Esophagus muscularis mucosa (tissue), 4 donors: ENCODE data around the gene GRID2IP. TPM values are rescaled to one million over a fixed set of nuclear protein-coding genes. Genes with fewer than 3 reads are reported as not detected.
"Not testable (repeated sequence)": the region's sequence is repeated elsewhere in the genome, so short reads cannot be mapped to it uniquely, and the experiment has no call there.

Source experiments
- DNase-seq: peaks from one replicate; pipeline ENCODE4 v3.0.0-alpha.2; 2017; ENCODE audit errors: extremely low spot score
- H3K27ac ChIP-seq, 4 donors: fragments of 200-600 bp; sonication (generic); replicated peaks in 1 of 4; 1 replicate in 3 of 4; 2 replicates in 1 of 4; pipeline ENCODE4 v1.5.1; 2016 to 2019; ENCODE audit warnings: mild to moderate bottlenecking in 1 of 4
- H3K27me3 ChIP-seq, 4 donors: fragments of 200-600 bp; sonication (generic); one replicate each; pipeline versions ENCODE4 v1.5.1 to v1.6.0; 2016 to 2019
- H3K36me3 ChIP-seq, 4 donors: fragments of 200-600 bp; sonication (generic); one replicate each; pipeline ENCODE4 v1.5.1; 2016 to 2019
- H3K4me1 ChIP-seq, 4 donors: fragments of 200-600 bp; sonication (generic); one replicate each; pipeline ENCODE4 v1.5.1; 2016 to 2019
- H3K4me3 ChIP-seq, 4 donors: fragments of 200-600 bp; sonication (generic); 1 replicate in 2 of 4; 2 replicates in 2 of 4; pipeline ENCODE4 v1.5.1; 2016 to 2019; ENCODE audit warnings: mild to moderate bottlenecking in 4 of 4, moderate library complexity in 1 of 4
- H3K9me3 ChIP-seq, 4 donors: fragments of 200-600 bp; sonication (generic); 1 replicate in 3 of 4; 2 replicates in 1 of 4; pipeline ENCODE4 v1.5.1; 2016 to 2019
- EP300 ChIP-seq: sonication (generic); formaldehyde crosslinking; IDR thresholded peaks from one replicate; pipeline ENCODE4 v1.6.1; 2017; ENCODE audit warnings: antibody characterized with exemption
- POLR2A ChIP-seq: fragments of 450-650 bp; IDR thresholded peaks from one replicate; pipeline ENCODE4 v1.6.1; 2017; ENCODE audit warnings: antibody characterized with exemption, moderate library complexity, mild to moderate bottlenecking, low read depth
- POLR2AphosphoS5 ChIP-seq, 2 donors: sonication (generic); formaldehyde crosslinking; IDR thresholded peaks; one replicate each; pipeline ENCODE4 v1.6.1; 2017; ENCODE audit warnings: antibody characterized with exemption in 2 of 2
- WGBS: methylation state at CpG from one replicate; pipeline ENCODE4 v1.1.5; 2018; 5-methylcytosine and 5-hydroxymethylcytosine counted together
- intact Hi-C: fragments of 100-400 bp; cut with DNase I; formaldehyde crosslinking; loops from one replicate; pipeline ENCODE4 v1.15.1; 2023
- total RNA-seq, 4 donors: library from RNA; depleted of rRNA; stranded (reverse); fragments of >200 nt; gene quantifications; one replicate each; pipeline versions ENCODE4 v1.1.0 to v1.2.1, GENCODE V29; 2016
- TF ChIP-seq, protein P1 (sequence below), 3 experiments: fragments of 200-600 bp in 2 of 3; fragments of 450-650 bp in 1 of 3; sonication (generic) in 2 of 3; IDR thresholded peaks; one replicate each; pipeline ENCODE4 v1.5.1; 2017 to 2019; ENCODE audit warnings: antibody characterized with exemption in 3 of 3, mild to moderate bottlenecking in 2 of 3, moderate library complexity in 1 of 3

GRID2IP gene
- total RNA-seq, 4 donors from 2014 or later, result not detected

DNA sequence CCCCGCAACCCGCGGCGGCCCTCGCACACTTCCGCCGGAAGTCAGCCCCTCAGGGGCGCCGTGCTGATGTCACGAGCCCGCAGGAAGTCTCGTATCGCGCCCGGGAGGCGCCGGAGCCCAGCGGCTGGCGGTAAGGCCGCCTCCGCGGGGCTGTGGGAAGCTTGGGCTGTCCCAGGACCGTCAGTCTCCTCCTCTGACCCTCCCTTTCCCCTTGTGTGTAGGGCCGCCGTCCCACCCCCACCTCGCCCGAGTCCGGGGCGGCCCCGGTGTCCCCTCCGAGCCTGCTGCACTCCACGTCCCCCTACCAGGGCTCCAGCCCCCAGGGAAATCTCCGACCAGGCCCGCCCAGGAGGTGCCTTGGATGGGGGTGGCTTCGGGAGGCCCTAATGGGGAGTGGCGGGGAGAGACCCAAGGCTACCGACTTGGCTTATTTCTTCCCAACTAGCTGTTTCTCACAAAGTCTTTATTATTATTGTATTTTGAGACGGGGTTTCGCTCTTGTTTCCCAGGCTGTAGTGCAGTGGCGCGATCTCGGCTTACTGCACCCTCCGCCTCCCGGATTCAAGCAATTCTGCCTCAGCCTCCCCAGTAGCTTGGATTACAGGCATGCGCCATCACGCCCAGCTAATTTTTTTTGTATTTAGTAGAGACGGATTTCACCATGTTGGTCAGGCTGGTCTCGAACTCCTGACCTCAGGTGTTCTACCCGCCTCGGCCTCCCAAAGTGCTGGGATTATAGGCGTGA is 26.3 kb upstream of the GRID2IP start, which contains the start of gene ZDHHC4:
TSS of gene ZDHHC4 (plus strand) at position 86 of the 745 bp plus-strand sequence. CDS start 3,108 bp downstream, outside the sequence.
- intact Hi-C loops, result loop anchor here (10.0 kb wide), 1 partner anchor 63 kb away; no protein-coding TSS in a partner anchor
- Histone ChIP-seq H3K27me3 (no peaks in the 10 kb centered on the region), H3K4me3 (peak within 1 kb of the TSS; percentile 66 to 87 (median 77)), H3K9me3 (no peaks in the 10 kb centered on the region), H3K4me1 (peaks cover 12 to 16% (median 15%) of the 10 kb centered on the region in 4 donors), H3K36me3 (peaks cover 20 to 32% (median 31%) of the 10 kb centered on the region in 4 donors), H3K27ac (peak within 1 kb of the TSS; percentile 90 to 96 (median 94))
- 14% methylated on average over 49 of the region's 51 CpGs for WGBS
- peak; percentile 95 for DNase-seq
- TF ChIP-seq, protein P1, sequence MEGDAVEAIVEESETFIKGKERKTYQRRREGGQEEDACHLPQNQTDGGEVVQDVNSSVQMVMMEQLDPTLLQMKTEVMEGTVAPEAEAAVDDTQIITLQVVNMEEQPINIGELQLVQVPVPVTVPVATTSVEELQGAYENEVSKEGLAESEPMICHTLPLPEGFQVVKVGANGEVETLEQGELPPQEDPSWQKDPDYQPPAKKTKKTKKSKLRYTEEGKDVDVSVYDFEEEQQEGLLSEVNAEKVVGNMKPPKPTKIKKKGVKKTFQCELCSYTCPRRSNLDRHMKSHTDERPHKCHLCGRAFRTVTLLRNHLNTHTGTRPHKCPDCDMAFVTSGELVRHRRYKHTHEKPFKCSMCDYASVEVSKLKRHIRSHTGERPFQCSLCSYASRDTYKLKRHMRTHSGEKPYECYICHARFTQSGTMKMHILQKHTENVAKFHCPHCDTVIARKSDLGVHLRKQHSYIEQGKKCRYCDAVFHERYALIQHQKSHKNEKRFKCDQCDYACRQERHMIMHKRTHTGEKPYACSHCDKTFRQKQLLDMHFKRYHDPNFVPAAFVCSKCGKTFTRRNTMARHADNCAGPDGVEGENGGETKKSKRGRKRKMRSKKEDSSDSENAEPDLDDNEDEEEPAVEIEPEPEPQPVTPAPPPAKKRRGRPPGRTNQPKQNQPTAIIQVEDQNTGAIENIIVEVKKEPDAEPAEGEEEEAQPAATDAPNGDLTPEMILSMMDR (IDR thresholded peaks at IDR 0.05), result peak in 1 of 3 experiments; percentile 24
- TF ChIP-seq POLR2A, result peak; percentile 89
- TF ChIP-seq POLR2AphosphoS5 (IDR thresholded peaks at IDR 0.05), result peak; percentile 96 to 97
- TF ChIP-seq EP300, result no peak

DNA sequence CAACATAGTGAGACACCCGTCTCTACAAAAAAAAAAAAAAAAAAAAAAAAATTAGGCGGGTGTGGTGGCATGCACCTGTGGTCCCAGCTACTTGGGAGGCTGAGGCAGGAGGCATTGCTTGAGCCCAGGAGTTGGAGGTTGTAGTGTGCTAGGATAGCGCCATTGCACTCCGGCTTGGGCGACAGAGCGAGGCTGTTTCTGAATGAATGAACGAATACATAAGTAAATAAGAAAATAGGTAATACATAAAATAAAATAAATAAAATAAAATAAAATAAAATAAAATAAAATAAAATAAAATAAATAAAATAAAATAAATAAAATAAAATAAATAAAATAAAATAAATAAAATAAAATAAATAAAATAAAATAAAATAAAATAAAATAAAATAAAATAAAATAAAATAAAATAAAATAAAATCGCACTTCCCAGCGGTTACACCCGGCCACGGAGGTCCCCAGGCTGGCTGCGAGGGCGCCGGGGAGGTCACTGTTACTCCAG is 25.7 kb upstream of the GRID2IP start:
- Histone ChIP-seq H3K36me3 (peaks cover 14 to 26% (median 24%) of the 10 kb centered on the region in 4 donors), H3K4me3 (peak overlapping the region; percentile 66 to 87 (median 77)), H3K4me1 (peaks cover 12 to 16% (median 15%) of the 10 kb centered on the region in 4 donors), H3K27ac (peak overlapping the region; percentile 90 to 96 (median 94))
- intact Hi-C loops, result loop anchor here (10.0 kb wide), 1 partner anchor 62 kb away; no protein-coding TSS in a partner anchor
- not testable (repeated sequence) for H3K27me3 ChIP-seq, H3K9me3 ChIP-seq, DNase-seq
- 14% methylated on average over 13 of the region's 14 CpGs for WGBS

DNA sequence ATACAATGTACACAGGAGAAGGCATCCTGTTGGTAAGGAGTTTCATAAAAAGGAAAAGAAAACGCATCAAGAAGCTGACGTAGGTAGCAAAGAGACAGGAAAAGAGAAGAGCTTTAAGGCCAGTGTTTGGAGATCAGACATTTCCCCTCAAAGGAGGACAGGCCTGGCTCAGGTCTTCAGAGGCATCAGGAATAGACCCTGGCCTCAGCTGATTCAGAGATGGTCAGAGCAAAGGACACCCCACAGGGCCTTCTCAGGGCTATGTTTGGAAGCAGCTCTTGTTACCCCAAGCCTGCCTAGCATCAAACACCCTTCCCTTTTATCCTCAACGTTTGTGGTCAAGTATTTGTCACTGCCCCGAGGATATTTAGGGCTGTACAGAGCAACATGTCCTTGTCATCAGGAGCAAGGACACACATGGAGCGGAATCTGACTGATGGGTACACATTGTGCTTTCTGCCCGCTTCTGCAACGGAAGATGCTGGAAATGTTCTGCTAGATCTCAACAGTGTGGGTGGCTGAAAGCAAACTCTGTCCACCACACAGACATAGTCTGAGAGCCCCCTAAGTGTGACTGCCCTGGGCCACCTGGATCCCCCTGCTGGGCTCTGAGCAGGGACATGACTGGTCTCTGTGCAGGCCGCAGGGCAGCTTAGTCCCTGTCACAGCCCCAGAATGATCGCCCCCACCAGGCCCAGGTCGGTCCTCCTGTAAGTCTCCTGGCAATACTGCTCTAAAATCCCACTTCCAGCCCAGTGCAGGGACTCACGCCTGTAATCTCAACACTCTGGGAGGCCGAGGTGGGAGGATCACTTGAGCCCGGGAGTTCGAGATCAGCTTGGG is 25.0 kb upstream of the GRID2IP start:
- intact Hi-C loops, result loop anchor here (10.0 kb wide), 1 partner anchor 61 kb away; no protein-coding TSS in a partner anchor

DNA sequence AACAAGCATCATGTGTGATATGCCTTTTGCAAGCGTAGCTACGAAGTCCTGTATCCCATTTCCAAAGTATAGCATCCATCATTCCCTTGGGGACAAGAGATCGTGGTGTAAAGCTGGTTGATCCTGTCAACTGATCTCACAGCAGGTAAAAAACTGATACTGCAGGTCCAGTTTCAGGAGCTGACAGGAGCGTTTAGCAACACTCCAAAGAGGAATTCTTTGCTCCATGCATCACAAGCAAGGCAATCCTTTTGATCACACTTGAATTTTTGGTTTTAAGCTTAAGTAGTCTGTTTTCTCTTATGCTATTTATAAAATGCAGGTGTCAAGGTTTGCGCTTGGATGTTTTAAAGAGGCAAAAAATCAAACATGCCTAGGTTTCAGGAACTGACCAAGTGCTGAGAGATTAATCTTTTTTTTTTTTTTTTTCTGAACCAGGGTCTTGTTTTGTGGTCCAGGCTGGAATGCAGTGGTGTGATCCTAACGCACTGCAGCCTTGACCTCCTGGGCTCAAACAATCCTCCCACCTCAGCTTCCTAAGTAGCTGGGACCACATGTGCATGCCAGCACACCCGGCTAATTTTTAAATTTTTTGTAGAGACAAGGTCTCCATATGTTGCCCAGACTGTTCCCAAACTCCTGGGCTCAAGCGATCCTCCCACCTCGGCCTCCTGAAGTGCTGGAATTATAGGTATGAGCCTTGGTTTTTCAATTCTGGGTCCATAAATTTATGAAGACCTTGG is 24.2 kb upstream of the GRID2IP start:
- TF ChIP-seq POLR2A, result no peak
- TF ChIP-seq, protein P1 (IDR thresholded peaks at IDR 0.05), result no peak
- no peak for TF ChIP-seq POLR2AphosphoS5 (IDR thresholded peaks at IDR 0.05)
- no peak for TF ChIP-seq EP300
- intact Hi-C loops, result loop anchor here (10.0 kb wide), 1 partner anchor 61 kb away; no protein-coding TSS in a partner anchor
- Histone ChIP-seq H3K9me3 (no peaks in the 10 kb centered on the region), H3K4me3 (no peak overlapping the region), H3K4me1 (peaks cover 12 to 16% (median 15%) of the 10 kb centered on the region in 4 donors), H3K27me3 (no peaks in the 10 kb centered on the region), H3K36me3 (peaks cover 0 to 11% (median 10%) of the 10 kb centered on the region in 4 donors), H3K27ac (no peak overlapping the region)
- WGBS, result 81% methylated on average over 9 of the region's 9 CpGs
- no peak for DNase-seq

More for the DNA sequence above, 25.0 kb upstream of the GRID2IP start:
- Histone ChIP-seq H3K4me1 (peaks cover 12 to 16% (median 15%) of the 10 kb centered on the region in 4 donors), H3K36me3 (peaks cover 7 to 19% (median 18%) of the 10 kb centered on the region in 4 donors), H3K27me3 (no peaks in the 10 kb centered on the region), H3K4me3 (peak overlapping the region; percentile 66 to 87 (median 77)), H3K27ac (peak overlapping the region in 3 of 4 donors; percentile 94 to 96 (median 95)), H3K9me3 (no peaks in the 10 kb centered on the region)
- TF ChIP-seq, protein P1 (IDR thresholded peaks at IDR 0.05), result no peak
- no peak for TF ChIP-seq EP300
- TF ChIP-seq POLR2A, result no peak
- TF ChIP-seq POLR2AphosphoS5 (IDR thresholded peaks at IDR 0.05), result no peak
- 77% methylated on average over 6 of the region's 14 CpGs for WGBS
- DNase-seq, result no peak
